Upper lobe of right lung (tissue), 1 donor: ENCODE measurements around the gene BICDL1. TPM values are rescaled to one million over a fixed set of nuclear protein-coding genes. Genes with fewer than 3 reads are reported as not detected.

Source experiments
- ATAC-seq: fragments of 200-7000 bp; cut with Tn5 transposase; one replicate; pipeline ENCODE4 v1.9.1; 2020; ENCODE audit warnings: mild to moderate bottlenecking, moderate library complexity
- DNase-seq: peaks from one replicate; pipeline ENCODE4 v3.0.0-alpha.2; 2020
- H3K27ac ChIP-seq: fragments of 200-600 bp; one replicate; pipeline ENCODE4 v1.8.0; 2022
- H3K27me3 ChIP-seq: fragments of 200-600 bp; one replicate; pipeline ENCODE4 v1.8.0; 2022; ENCODE audit warnings: mild to moderate bottlenecking
- H3K36me3 ChIP-seq: fragments of 200-600 bp; one replicate; pipeline ENCODE4 v1.8.0; 2022
- H3K4me1 ChIP-seq: fragments of 200-600 bp; one replicate; pipeline ENCODE4 v1.8.0; 2022
- H3K4me3 ChIP-seq: fragments of 200-600 bp; one replicate; pipeline ENCODE4 v1.8.0; 2022; ENCODE audit warnings: mild to moderate bottlenecking
- H3K9me3 ChIP-seq: fragments of 200-600 bp; one replicate; pipeline ENCODE4 v1.8.0; 2022
- CTCF ChIP-seq: fragments of 200-600 bp; IDR thresholded peaks from one replicate; pipeline ENCODE4 v1.8.0; 2022; ENCODE audit warnings: antibody characterized with exemption
- intact Hi-C: fragments of 100-400 bp; cut with DNase I; formaldehyde crosslinking; loops from one replicate; pipeline ENCODE4 v1.11.0; 2022
- total RNA-seq: library from RNA; stranded (reverse); fragmentation: NEBNext Ultra II Directional; extraction: Animal tissue kit (Norgen Biotek cat#: 25700); gene quantifications from one replicate; pipeline ENCODE4 v1.2.1, GENCODE V29; 2021
- donor health status: DM: no; HTN: yes; CAD: no; lungs with severe emphysema.

BICDL1 gene
- total RNA-seq, 1 donor from 2014 or later, result 20.6 TPM

- intact Hi-C loops, result no loop called here
- H3K27me3 ChIP-seq, result no peaks in the 10 kb centered on the region
- ATAC-seq (no peak), DNase-seq (no peak)
- H3K4me3 ChIP-seq, result no peak overlapping the region
- H3K27ac ChIP-seq, result no peak overlapping the region
- no peak for TF ChIP-seq CTCF
- no peaks in the 10 kb centered on the region for H3K36me3 ChIP-seq
- no peaks in the 10 kb centered on the region for H3K9me3 ChIP-seq
- H3K4me1 ChIP-seq, result no peaks in the 10 kb centered on the region
Measured at GRCh38 chr12:120066341-120066740, 77.3 kb downstream of the BICDL1 start.

- no peak for DNase-seq
- no peaks in the 10 kb centered on the region for H3K36me3 ChIP-seq
- H3K4me3 ChIP-seq, result no peak overlapping the region
- no peak for TF ChIP-seq CTCF
- H3K27ac ChIP-seq, result no peak overlapping the region
- H3K27me3 ChIP-seq, result no peaks in the 10 kb centered on the region
- no peaks in the 10 kb centered on the region for H3K4me1 ChIP-seq
- H3K9me3 ChIP-seq, result no peaks in the 10 kb centered on the region
- intact Hi-C loops, result no loop called here
- no peak for ATAC-seq
Measured at GRCh38 chr12:120067084-120067869, 78.2 kb downstream of the BICDL1 start.

- intact Hi-C loops, result no loop called here
- Histone ChIP-seq H3K4me3 (no peak overlapping the region), H3K9me3 (no peaks in the 10 kb centered on the region), H3K36me3 (no peaks in the 10 kb centered on the region), H3K27me3 (no peaks in the 10 kb centered on the region), H3K27ac (no peak overlapping the region), H3K4me1 (no peaks in the 10 kb centered on the region)
- ATAC-seq (no peak), DNase-seq (no peak)
- no peak for TF ChIP-seq CTCF
Measured at GRCh38 chr12:120067901-120068300, 78.9 kb downstream of the BICDL1 start.

- no peaks in the 10 kb centered on the region for H3K9me3 ChIP-seq
- DNase-seq (no peak), ATAC-seq (no peak)
- no peaks in the 10 kb centered on the region for H3K36me3 ChIP-seq
- no peak overlapping the region for H3K27ac ChIP-seq
- no peaks in the 10 kb centered on the region for H3K4me1 ChIP-seq
- no peak overlapping the region for H3K4me3 ChIP-seq
- no peaks in the 10 kb centered on the region for H3K27me3 ChIP-seq
- intact Hi-C loops, result no loop called here
- TF ChIP-seq CTCF, result no peak
Measured at GRCh38 chr12:120069278-120069677, 80.2 kb downstream of the BICDL1 start.

GRCh38 chr12:120071493-120072020 lies 82.5 kb downstream of the BICDL1 start:
- Histone ChIP-seq H3K27ac (no peak overlapping the region), H3K4me3 (no peak overlapping the region), H3K9me3 (no peaks in the 10 kb centered on the region), H3K27me3 (no peaks in the 10 kb centered on the region), H3K36me3 (no peaks in the 10 kb centered on the region), H3K4me1 (no peaks in the 10 kb centered on the region)
- no peak for TF ChIP-seq CTCF
- ATAC-seq, result no peak
- no peak for DNase-seq
- intact Hi-C loops, result no loop called here
